Keratinocyte (primary cell): Measurements from ENCODE around the gene KRT25.
"Not testable (repeated sequence)": the region's sequence is repeated elsewhere in the genome, so short reads cannot be mapped to it uniquely, and the experiment has no call there.

Experiments used
- CTCF ChIP-seq, 3 experiments: IDR thresholded peaks in 1 of 3; conservative IDR thresholded peaks in 1 of 3; optimal IDR thresholded peaks in 1 of 3; 2 replicates in 2 of 3; 3 replicates in 1 of 3; pipeline versions ENCODE3 to v1.5.1; 2011; ENCODE audit warnings: low read length in 3 of 3, mild to moderate bottlenecking in 3 of 3, moderate library complexity in 2 of 3, control low read depth in 1 of 3, inconsistent platforms in 1 of 3; ENCODE audit not compliant: insufficient read depth in 2 of 3; ENCODE audit errors: extremely low read depth in 1 of 3
- EZH2 ChIP-seq: IDR thresholded peaks from one replicate; pipeline ENCODE4 v1.6.1; 2012; ENCODE audit warnings: inconsistent platforms, mild to moderate bottlenecking, low read length, moderate library complexity

DNA sequence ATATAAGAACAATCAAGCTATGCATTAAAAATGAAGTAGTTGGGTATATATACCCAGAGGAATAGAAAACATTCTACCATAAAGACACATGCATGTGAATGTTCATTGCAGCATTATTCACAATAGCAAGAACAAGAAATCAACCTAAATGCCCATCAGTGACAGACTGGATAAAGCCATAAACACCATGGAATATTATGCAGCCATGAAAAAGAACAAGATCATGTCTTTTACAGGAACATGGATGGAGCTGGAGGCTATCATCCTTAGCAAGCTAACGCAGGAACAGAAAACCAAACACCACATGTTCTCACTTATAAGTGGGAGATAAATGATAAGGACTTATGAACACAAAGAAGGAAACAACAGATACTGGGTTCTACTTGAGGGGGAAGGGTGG, 6.5 kb downstream of the KRT25 start:
- TF ChIP-seq CTCF (optimal IDR thresholded peaks at IDR 0.05 in 1 of 3, IDR thresholded peaks at IDR 0.05 in 1 of 3, conservative IDR thresholded peaks at IDR 0.05 in 1 of 3; ENCODE audit: extremely low read depth in 1 of 3, insufficient read depth in 2 of 3, low read length in 3 of 3); EZH2: not testable (repeated sequence)
